HL-60 (cell line): ENCODE measurements around the gene EDARADD.

Experiments
- DNase-seq, 2 experiments: peaks; one replicate each; pipeline ENCODE4 v3.0.0-alpha.2; 2010 to 2020; ENCODE audit warnings: low read depth in 1 of 2, low spot score in 1 of 2
- H3K27ac ChIP-seq: fragments of 250-450 bp; sonication (Bioruptor Pico); replicated peaks from 2 replicates; pipeline ENCODE4 v1.5.1; 2020; ENCODE audit warnings: mild to moderate bottlenecking, moderate library complexity
- H3K27me3 ChIP-seq: fragments of 250-450 bp; sonication (Bioruptor Pico); 2 replicates; pipeline ENCODE4 v1.5.1; 2021; ENCODE audit warnings: mild to moderate bottlenecking, moderate library complexity; ENCODE audit not compliant: insufficient read depth, poor library complexity, severe bottlenecking
- H3K4me3 ChIP-seq: replicated peaks from 2 replicates; pipeline ENCODE4 v1.5.1; 2011; ENCODE audit warnings: mild to moderate bottlenecking, control low read depth, low read length; ENCODE audit not compliant: insufficient read depth
- GABPA ChIP-seq: IDR thresholded peaks from 2 replicates; pipeline ENCODE4 v1.6.1; 2012; ENCODE audit warnings: low read depth
- POLR2AphosphoS5 ChIP-seq: IDR thresholded peaks from 2 replicates; pipeline ENCODE4 v1.6.1; 2012; ENCODE audit warnings: low read depth
- SPI1 ChIP-seq: IDR thresholded peaks from 2 replicates; pipeline ENCODE4 v1.6.1; 2012; ENCODE audit warnings: low read depth, mild to moderate bottlenecking, borderline replicate concordance
- TF ChIP-seq, protein P1 (sequence below): IDR thresholded peaks from one replicate; pipeline ENCODE4 v1.5.1; 2011; ENCODE audit warnings: low read length, control low read depth, inconsistent platforms; ENCODE audit not compliant: insufficient read depth
- TF ChIP-seq, protein P2 (sequence below): IDR thresholded peaks from 2 replicates; pipeline ENCODE4 v1.6.1; 2012; ENCODE audit warnings: low read depth; ENCODE audit not compliant: insufficient replicate concordance

Gene EDARADD

DNA sequence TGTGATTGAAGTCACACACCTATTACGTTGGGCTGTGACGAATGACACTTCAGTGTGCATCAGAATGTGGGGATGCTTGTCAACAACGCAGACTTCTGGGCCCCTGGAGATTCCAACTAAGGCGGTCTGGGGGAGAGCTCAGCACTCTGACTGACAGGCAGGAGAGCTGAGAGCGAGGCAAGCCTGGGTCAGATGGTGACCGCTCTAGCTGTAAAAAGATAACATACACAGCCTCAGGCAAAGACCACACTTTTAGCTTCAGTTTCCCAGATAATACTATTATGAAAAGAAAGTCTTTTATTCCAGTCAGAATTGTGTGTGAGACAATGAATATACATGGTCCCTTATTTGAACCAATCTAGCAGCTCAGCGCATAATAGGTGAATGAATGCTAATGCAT is 25.4 kb downstream of the EDARADD start:
- TF ChIP-seq, protein P1, sequence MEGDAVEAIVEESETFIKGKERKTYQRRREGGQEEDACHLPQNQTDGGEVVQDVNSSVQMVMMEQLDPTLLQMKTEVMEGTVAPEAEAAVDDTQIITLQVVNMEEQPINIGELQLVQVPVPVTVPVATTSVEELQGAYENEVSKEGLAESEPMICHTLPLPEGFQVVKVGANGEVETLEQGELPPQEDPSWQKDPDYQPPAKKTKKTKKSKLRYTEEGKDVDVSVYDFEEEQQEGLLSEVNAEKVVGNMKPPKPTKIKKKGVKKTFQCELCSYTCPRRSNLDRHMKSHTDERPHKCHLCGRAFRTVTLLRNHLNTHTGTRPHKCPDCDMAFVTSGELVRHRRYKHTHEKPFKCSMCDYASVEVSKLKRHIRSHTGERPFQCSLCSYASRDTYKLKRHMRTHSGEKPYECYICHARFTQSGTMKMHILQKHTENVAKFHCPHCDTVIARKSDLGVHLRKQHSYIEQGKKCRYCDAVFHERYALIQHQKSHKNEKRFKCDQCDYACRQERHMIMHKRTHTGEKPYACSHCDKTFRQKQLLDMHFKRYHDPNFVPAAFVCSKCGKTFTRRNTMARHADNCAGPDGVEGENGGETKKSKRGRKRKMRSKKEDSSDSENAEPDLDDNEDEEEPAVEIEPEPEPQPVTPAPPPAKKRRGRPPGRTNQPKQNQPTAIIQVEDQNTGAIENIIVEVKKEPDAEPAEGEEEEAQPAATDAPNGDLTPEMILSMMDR: no peak
- TF ChIP-seq, protein P2, sequence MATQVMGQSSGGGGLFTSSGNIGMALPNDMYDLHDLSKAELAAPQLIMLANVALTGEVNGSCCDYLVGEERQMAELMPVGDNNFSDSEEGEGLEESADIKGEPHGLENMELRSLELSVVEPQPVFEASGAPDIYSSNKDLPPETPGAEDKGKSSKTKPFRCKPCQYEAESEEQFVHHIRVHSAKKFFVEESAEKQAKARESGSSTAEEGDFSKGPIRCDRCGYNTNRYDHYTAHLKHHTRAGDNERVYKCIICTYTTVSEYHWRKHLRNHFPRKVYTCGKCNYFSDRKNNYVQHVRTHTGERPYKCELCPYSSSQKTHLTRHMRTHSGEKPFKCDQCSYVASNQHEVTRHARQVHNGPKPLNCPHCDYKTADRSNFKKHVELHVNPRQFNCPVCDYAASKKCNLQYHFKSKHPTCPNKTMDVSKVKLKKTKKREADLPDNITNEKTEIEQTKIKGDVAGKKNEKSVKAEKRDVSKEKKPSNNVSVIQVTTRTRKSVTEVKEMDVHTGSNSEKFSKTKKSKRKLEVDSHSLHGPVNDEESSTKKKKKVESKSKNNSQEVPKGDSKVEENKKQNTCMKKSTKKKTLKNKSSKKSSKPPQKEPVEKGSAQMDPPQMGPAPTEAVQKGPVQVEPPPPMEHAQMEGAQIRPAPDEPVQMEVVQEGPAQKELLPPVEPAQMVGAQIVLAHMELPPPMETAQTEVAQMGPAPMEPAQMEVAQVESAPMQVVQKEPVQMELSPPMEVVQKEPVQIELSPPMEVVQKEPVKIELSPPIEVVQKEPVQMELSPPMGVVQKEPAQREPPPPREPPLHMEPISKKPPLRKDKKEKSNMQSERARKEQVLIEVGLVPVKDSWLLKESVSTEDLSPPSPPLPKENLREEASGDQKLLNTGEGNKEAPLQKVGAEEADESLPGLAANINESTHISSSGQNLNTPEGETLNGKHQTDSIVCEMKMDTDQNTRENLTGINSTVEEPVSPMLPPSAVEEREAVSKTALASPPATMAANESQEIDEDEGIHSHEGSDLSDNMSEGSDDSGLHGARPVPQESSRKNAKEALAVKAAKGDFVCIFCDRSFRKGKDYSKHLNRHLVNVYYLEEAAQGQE: no peak
- TF ChIP-seq POLR2AphosphoS5: no peak
- TF ChIP-seq GABPA: no peak
- TF ChIP-seq SPI1: no peak
- Histone ChIP-seq H3K4me3 (no peak overlapping the region), H3K27ac (no peak overlapping the region), H3K27me3 (peaks cover 2% of the 10 kb centered on the region)
- DNase-seq: no peak

DNA sequence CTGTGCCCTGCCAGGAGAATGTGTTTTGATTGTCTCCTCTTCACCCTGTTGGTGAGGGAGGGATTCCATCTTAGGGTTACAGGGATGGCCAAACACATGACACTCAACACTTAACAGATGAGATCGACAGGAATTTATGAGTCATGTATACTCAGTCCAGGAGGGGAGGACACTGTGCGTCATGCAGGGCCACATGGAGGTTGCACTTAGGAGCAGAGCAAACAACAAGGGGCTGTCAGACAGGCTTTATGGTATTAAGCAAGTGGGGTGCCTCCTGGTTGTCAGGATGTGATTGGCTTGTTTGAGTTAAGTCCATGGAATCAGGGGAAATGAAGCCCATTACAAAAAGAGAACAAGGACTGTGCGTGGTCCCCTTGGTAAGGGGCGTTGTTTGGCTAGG is 26.9 kb downstream of the EDARADD start:
- TF ChIP-seq, protein P2: no peak
- no peak for TF ChIP-seq GABPA
- TF ChIP-seq, protein P1: no peak
- TF ChIP-seq SPI1: no peak
- no peak for TF ChIP-seq POLR2AphosphoS5
- Histone ChIP-seq H3K27ac (no peak overlapping the region), H3K27me3 (peaks cover 2% of the 10 kb centered on the region), H3K4me3 (no peak overlapping the region)
- DNase-seq: no peak

DNA sequence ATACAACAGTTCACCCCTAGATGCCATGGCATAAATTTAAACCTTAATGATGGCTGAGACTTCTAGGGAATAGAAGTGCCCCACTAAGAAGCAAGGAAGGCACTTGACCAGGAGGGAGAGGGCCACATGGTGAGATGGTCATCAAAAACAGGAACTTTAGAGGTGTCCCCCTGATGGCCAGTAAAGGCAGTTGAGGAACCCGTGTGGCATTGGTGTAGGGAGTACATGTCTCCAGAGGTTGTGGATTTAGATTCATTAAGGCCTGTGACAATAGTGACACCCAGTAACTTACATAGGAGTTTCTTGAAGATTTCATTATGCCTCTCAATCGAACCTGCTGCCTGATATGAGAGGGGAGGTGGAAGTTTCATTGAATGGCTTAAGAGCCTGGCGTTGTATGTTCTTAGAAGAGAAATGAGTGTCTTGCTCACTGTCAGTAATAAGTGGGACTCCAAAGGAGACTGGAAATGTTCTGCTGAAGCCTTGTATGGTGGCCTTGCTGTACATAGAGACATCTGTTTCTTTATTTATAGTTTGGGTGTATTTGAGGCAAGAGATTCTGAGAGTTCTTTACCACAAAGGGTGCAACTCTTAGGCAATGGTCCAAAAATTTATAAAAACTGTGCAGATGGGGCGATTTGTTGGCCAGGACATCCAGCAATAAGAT is 27.9 kb downstream of the EDARADD start:
- no peak for DNase-seq
- Histone ChIP-seq H3K27me3 (peaks cover 2% of the 10 kb centered on the region), H3K4me3 (no peak overlapping the region), H3K27ac (no peak overlapping the region)
- TF ChIP-seq GABPA: no peak
- TF ChIP-seq, protein P1: no peak
- TF ChIP-seq, protein P2: no peak
- no peak for TF ChIP-seq SPI1
- TF ChIP-seq POLR2AphosphoS5: no peak
